Spleen (tissue), 7 donors: Measurements from ENCODE around the gene SUCLA2.

Source experiments
- CTCF ChIP-seq, 11 experiments: fragments of 200-600 bp in 7 of 11; fragments of 450-650 bp in 4 of 11; sonication (generic) in 4 of 11; IDR thresholded peaks in 8 of 11; conservative IDR thresholded peaks in 3 of 11; 1 replicate in 7 of 11; 2 replicates in 4 of 11; pipeline versions ENCODE4 v1.4.0 to v1.8.0; 2016 to 2021; ENCODE audit warnings: antibody characterized with exemption in 11 of 11, inconsistent platforms in 4 of 11, mild to moderate bottlenecking in 1 of 11
- POLR2A ChIP-seq, 3 donors: fragments of 450-650 bp; IDR thresholded peaks; one replicate each; pipeline ENCODE4 v1.5.1; 2017; ENCODE audit warnings: antibody characterized with exemption in 3 of 3, mild to moderate bottlenecking in 1 of 3
- POLR2AphosphoS5 ChIP-seq, 3 donors: sonication (generic); formaldehyde crosslinking; IDR thresholded peaks; one replicate each; pipeline ENCODE4 v1.5.1; 2017; ENCODE audit warnings: antibody characterized with exemption in 3 of 3
- donor health status: DM: no; HTN: no; CAD: no; lungs with moderate emphysema.
- donor health status: DM: no; HTN: no; CAD: no.
- donor health status: DM: no; HTN: no; CAD: no.

GRCh38 chr13:48018637-48019036 lies 17.6 kb upstream of the SUCLA2 start:
- TF ChIP-seq POLR2AphosphoS5 (IDR thresholded peaks at IDR 0.05) (no peak), CTCF (IDR thresholded peaks at IDR 0.05 in 8 of 11, conservative IDR thresholded peaks at IDR 0.05 in 3 of 11) (no peak), POLR2A (IDR thresholded peaks at IDR 0.05) (no peak)
